Measurements from ENCODE around the gene KPNA4. TPM values are rescaled to one million over a fixed set of nuclear protein-coding genes. Genes with fewer than 3 reads are reported as not detected.

Gene KPNA4
- total and polyA plus RNA-seq, 2 of the 4 experiments (the other 2 are of a cell fraction), result 12.9 to 46.1 TPM

GRCh38 chr3:160569894-160570652 lies 4.7 kb upstream of the KPNA4 start:
- no peak for ATAC-seq (ENCODE audit: low read depth)
- H3K14ac ChIP-seq (replicated peaks; ENCODE audit: low read depth, low read length), result no peak overlapping the region
- no peaks in the 10 kb centered on the region for H3K4me1 ChIP-seq (ENCODE audit: control insufficient read depth, insufficient read depth, low read length)
- H3K36me3 ChIP-seq (ENCODE audit: control insufficient read depth, insufficient read depth, low read length), result no peaks in the 10 kb centered on the region; the same call in 1 of the 2 replicates
- H4K20me1 ChIP-seq (ENCODE audit: insufficient read depth, low read length), result peaks cover under 1% of the 10 kb centered on the region
- H3K79me1 ChIP-seq (ENCODE audit: low read depth in 1 of 2, low read length in 2 of 2), result peaks cover 16 to 23% of the 10 kb centered on the region in 2 experiments
- dilution Hi-C loops (cut with HindIII; ENCODE audit: low sequenced_read_pairs, unreplicated experiment) (no loop called here), in situ Hi-C loops (cut with MboI; ENCODE audit: low sequenced_read_pairs) (loop anchor here (10.0 kb wide), 1 partner anchor 655 kb away; the partner anchor contains the start of gene NMD3), intact Hi-C loops (cut with micrococcal nuclease) (loop anchor here (5.0 to 10.0 kb wide), 2 partner anchors 187 to 655 kb away; partner anchors contain the start of genes NMD3 and PPM1L)
- H3K56ac ChIP-seq (ENCODE audit: extremely low read depth, insufficient read depth, low read length), result no peak overlapping the region
- no peak overlapping the region for H3K4me3 ChIP-seq (ENCODE audit: insufficient read depth, low read depth, low read length)
- CTCF ChIA-PET, result no interaction called here
- H2AK9ac ChIP-seq (replicated peaks; ENCODE audit: low read depth, low read length, poor library complexity), result no peak overlapping the region
- TF ChIP-seq NFE2L2 (IDR thresholded peaks at IDR 0.05; ENCODE audit: low read depth, low read length), result no peak
- no peak for TF ChIP-seq MAZ (IDR thresholded peaks at IDR 0.05; ENCODE audit: borderline replicate concordance, low read depth, low read length)
- no peak for TF ChIP-seq POLR2A (IDR thresholded peaks at IDR 0.05; ENCODE audit: low read depth, low read length)
- TF ChIP-seq, protein P1, sequence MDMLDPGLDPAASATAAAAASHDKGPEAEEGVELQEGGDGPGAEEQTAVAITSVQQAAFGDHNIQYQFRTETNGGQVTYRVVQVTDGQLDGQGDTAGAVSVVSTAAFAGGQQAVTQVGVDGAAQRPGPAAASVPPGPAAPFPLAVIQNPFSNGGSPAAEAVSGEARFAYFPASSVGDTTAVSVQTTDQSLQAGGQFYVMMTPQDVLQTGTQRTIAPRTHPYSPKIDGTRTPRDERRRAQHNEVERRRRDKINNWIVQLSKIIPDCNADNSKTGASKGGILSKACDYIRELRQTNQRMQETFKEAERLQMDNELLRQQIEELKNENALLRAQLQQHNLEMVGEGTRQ (IDR thresholded peaks at IDR 0.05; ENCODE audit: low read depth, low read length), result no peak
- no peak for TF ChIP-seq RFX5 (IDR thresholded peaks at IDR 0.05; ENCODE audit: low read depth, low read length)
- no peak for TF ChIP-seq CHD1 (IDR thresholded peaks at IDR 0.05; ENCODE audit: low read depth, low read length)
- TF ChIP-seq BHLHE40 (IDR thresholded peaks at IDR 0.05; ENCODE audit: low read depth, low read length), result no peak
- WGBS, 2 experiments (ENCODE audit: extremely low coverage in 2 of 2, insufficient read length in 1 of 2), result no CpG with 5 or more reads among the region's 4 CpGs
- no peak overlapping the region for H2BK20ac ChIP-seq (ENCODE audit: low read depth, low read length)
- no peak overlapping the region for H2BK5ac ChIP-seq (ENCODE audit: low read depth, low read length, poor library complexity, severe bottlenecking)
- no peaks in the 10 kb centered on the region for H3K9me3 ChIP-seq (ENCODE audit: control insufficient read depth, insufficient read depth, low read length)
- no peak overlapping the region for H3K27ac ChIP-seq (ENCODE audit: insufficient read depth, low read length)
- no peaks in the 10 kb centered on the region for H3K27me3 ChIP-seq (ENCODE audit: control insufficient read depth, insufficient read depth, low read length)
- H4K91ac ChIP-seq (ENCODE audit: insufficient read depth, low read depth, low read length), result no peak overlapping the region
- POLR2A ChIA-PET (ENCODE audit: unreplicated experiment), result no interaction called here
- H2AFZ ChIP-seq (replicated peaks; ENCODE audit: low read length, poor library complexity), result no peak overlapping the region
- no peak overlapping the region for H2AK5ac ChIP-seq (ENCODE audit: low read depth, low read length)
- H4K5ac ChIP-seq (ENCODE audit: low read depth, low read length), result no peak overlapping the region
- no peak overlapping the region for H2BK15ac ChIP-seq (ENCODE audit: low read depth, low read length)
- H4K8ac ChIP-seq (ENCODE audit: low read depth in 2 of 2, low read length in 2 of 2), result no peak overlapping the region
- no peak overlapping the region for H3K9ac ChIP-seq (ENCODE audit: low read depth, low read length)
- H3K4me2 ChIP-seq (ENCODE audit: low read depth, low read length), result no peak overlapping the region
- no peak overlapping the region for H2BK120ac ChIP-seq (ENCODE audit: low read depth, low read length)
- no peak overlapping the region for H3K18ac ChIP-seq (ENCODE audit: low read depth, low read length)
- no peak for DNase-seq
- no peak overlapping the region for H3K4ac ChIP-seq (ENCODE audit: low read depth, low read length)
- H3K9me1 ChIP-seq (ENCODE audit: insufficient read depth, low read length), result no peaks in the 10 kb centered on the region; the same call in 1 of the 2 replicates
- H3K23ac ChIP-seq (ENCODE audit: low read depth, low read length), result no peak overlapping the region
- no TSS peak for BruUV-seq (replicated peaks)

Data from IMR-90 (cell line).